PFSK-1 (cell line): ENCODE measurements around the gene SCYL2. TPM values are rescaled to one million over a fixed set of nuclear protein-coding genes. Genes with fewer than 3 reads are reported as not detected.
A peak's percentile ranks its signal among the peaks of the same experiment; 100 is the strongest.

Source experiments
- FOXP2 ChIP-seq: optimal IDR thresholded peaks from 2 replicates; pipeline ENCODE3; 2011; ENCODE audit warnings: borderline replicate concordance, control low read depth, inconsistent platforms; ENCODE audit not compliant: insufficient read depth; ENCODE audit errors: extremely low read length, extremely low read depth
- POLR2AphosphoS5 ChIP-seq: IDR thresholded peaks from 2 replicates; pipeline ENCODE4 v1.6.1; 2012; ENCODE audit warnings: low read depth, mild to moderate bottlenecking, control low read depth, low read length, moderate library complexity
- SIN3A ChIP-seq: IDR thresholded peaks from 2 replicates; pipeline ENCODE4 v1.6.1; 2012; ENCODE audit warnings: mild to moderate bottlenecking, low read length, moderate library complexity, borderline replicate concordance; ENCODE audit not compliant: insufficient read depth
- TAF1 ChIP-seq: IDR thresholded peaks from 2 replicates; pipeline ENCODE4 v1.6.1; 2012; ENCODE audit warnings: low read length, control low read depth, borderline replicate concordance; ENCODE audit not compliant: insufficient read depth
- polyA plus RNA-seq: library from polyadenylated mRNA; unstranded; fragments of >200 nt; gene quantifications from one replicate; pipeline ENCODE4 v1.2.1, GENCODE V29; 2012; ENCODE audit warnings: low read depth, missing spikeins; ENCODE audit not compliant: insufficient read length
- TF ChIP-seq, protein P1 (sequence below), 2 experiments: IDR thresholded peaks; 2 replicates each; pipeline versions ENCODE4 v1.6.1 to v1.8.0; 2011 to 2012; ENCODE audit warnings: low read depth in 2 of 2, low read length in 2 of 2, control low read depth in 1 of 2, inconsistent platforms in 1 of 2, mild to moderate bottlenecking in 1 of 2, moderate library complexity in 1 of 2; ENCODE audit not compliant: insufficient read depth in 1 of 2

Gene SCYL2
- polyA plus RNA-seq: 11.8 TPM

DNA sequence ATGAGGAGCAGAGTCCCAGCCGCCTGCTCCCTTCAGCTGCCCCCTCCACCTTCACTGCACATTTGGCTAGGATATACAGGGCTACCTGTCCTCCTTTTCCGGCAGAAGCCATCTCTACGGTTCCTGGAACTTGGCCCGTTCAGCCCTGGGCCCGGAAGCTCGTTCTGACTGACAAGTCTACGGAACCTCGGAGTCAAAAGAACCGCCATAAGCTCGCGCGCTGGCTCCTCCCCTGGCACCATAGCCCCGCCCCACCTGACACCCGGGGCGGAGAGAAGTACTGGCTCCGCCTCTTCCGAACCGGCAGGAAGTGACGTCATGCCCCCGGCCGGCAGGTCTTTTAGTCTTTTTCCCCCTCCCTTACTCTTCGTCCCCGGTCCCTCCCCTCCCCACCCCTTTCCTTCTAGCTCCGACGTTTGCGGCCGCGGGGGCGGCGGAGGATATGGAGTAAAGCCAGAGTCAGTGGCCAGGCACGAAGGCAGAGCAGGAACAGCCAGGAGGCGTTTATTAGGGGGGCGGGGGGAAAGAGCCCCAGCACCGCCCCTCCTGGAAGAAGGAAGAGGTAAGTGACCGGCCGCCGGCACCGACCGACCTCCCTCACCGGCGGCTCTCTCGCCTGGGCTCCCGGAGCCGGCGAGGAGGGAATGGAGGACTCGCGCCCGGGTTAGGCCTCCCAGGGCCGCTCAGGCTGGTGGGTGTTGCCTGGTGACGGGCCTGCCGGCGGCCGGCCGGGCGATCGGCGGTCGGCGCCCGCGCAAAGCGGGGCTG, at the start of gene SCYL2, which contains the start of gene DEPDC4:
TSS of gene SCYL2 (plus strand) at position 343 of the 768 bp plus-strand sequence. CDS start 15,794 bp downstream, outside the sequence.
TSS of gene DEPDC4 (minus strand) at position 245 of the 768 bp plus-strand sequence. CDS start at position 242, 3 bp downstream.
- peak; percentile 14 for TF ChIP-seq FOXP2
- TF ChIP-seq, protein P1, sequence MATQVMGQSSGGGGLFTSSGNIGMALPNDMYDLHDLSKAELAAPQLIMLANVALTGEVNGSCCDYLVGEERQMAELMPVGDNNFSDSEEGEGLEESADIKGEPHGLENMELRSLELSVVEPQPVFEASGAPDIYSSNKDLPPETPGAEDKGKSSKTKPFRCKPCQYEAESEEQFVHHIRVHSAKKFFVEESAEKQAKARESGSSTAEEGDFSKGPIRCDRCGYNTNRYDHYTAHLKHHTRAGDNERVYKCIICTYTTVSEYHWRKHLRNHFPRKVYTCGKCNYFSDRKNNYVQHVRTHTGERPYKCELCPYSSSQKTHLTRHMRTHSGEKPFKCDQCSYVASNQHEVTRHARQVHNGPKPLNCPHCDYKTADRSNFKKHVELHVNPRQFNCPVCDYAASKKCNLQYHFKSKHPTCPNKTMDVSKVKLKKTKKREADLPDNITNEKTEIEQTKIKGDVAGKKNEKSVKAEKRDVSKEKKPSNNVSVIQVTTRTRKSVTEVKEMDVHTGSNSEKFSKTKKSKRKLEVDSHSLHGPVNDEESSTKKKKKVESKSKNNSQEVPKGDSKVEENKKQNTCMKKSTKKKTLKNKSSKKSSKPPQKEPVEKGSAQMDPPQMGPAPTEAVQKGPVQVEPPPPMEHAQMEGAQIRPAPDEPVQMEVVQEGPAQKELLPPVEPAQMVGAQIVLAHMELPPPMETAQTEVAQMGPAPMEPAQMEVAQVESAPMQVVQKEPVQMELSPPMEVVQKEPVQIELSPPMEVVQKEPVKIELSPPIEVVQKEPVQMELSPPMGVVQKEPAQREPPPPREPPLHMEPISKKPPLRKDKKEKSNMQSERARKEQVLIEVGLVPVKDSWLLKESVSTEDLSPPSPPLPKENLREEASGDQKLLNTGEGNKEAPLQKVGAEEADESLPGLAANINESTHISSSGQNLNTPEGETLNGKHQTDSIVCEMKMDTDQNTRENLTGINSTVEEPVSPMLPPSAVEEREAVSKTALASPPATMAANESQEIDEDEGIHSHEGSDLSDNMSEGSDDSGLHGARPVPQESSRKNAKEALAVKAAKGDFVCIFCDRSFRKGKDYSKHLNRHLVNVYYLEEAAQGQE (IDR thresholded peaks at IDR 0.05; ENCODE audit: insufficient read depth in 1 of 2, low read depth in 2 of 2, low read length in 2 of 2): peak in 1 of 2 experiments; percentile 71; a peak in 2 of 4 replicates
- peak; percentile 67; the same call in 1 of the 2 replicates for TF ChIP-seq POLR2AphosphoS5
- TF ChIP-seq SIN3A: peak; percentile 94; the same call in 1 of the 2 replicates
- peak; percentile 65; the same call in 1 of the 2 replicates for TF ChIP-seq TAF1

- TF ChIP-seq SIN3A (no peak), FOXP2 (no peak), TAF1 (no peak), POLR2AphosphoS5 (no peak)
- TF ChIP-seq, protein P1 (IDR thresholded peaks at IDR 0.05; ENCODE audit: insufficient read depth in 1 of 2, low read depth in 2 of 2, low read length in 2 of 2): no peak
These were observed 47.5 kb upstream of the SCYL2 start for GRCh38 chr12:100219328-100220109.

- TF ChIP-seq POLR2AphosphoS5: no peak
- no peak for TF ChIP-seq FOXP2
- TF ChIP-seq, protein P1 (IDR thresholded peaks at IDR 0.05; ENCODE audit: insufficient read depth in 1 of 2, low read depth in 2 of 2, low read length in 2 of 2): no peak
- TF ChIP-seq TAF1: no peak
- TF ChIP-seq SIN3A: no peak
These were observed 45.5 kb upstream of the SCYL2 start for GRCh38 chr12:100221523-100221922.

DNA sequence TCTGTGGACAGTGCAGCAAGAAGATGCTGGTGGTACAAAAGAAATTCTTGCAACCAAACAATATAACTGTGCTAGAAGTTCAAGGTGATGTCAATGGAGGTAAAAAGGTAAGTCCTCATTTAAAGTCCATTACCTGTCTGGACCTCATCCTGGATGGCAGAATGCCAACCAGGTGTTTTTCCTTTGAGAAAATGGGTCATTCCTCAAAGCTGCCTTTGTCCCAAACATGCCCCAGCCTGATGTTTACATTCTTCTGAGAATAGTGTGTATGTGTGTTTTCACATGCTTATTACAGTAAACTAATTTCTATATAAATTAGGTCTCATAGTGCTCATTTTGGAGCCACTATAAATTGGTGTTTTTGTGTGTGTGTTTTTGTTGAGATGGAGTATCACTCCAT, 41.5 kb upstream of the SCYL2 start:
- TF ChIP-seq, protein P1 (IDR thresholded peaks at IDR 0.05; ENCODE audit: insufficient read depth in 1 of 2, low read depth in 2 of 2, low read length in 2 of 2): no peak
- TF ChIP-seq TAF1: no peak
- TF ChIP-seq FOXP2: no peak
- TF ChIP-seq POLR2AphosphoS5: no peak
